Mucosa of rectum (tissue), 2 donors: ENCODE results near the gene ACOXL.

Experiments
- H3K27ac ChIP-seq, 2 donors: one replicate each; pipeline ENCODE4 v1.7.0; 2013; ENCODE audit warnings: inconsistent platforms in 2 of 2, low read depth in 2 of 2, low read length in 2 of 2
- H3K27me3 ChIP-seq, 2 donors: one replicate each; pipeline ENCODE4 v1.7.0; 2013; ENCODE audit warnings: low read length in 2 of 2; ENCODE audit not compliant: control insufficient read depth in 2 of 2, insufficient read depth in 2 of 2
- H3K36me3 ChIP-seq, 2 donors: one replicate each; pipeline ENCODE4 v1.7.0; 2013; ENCODE audit warnings: low read length in 2 of 2; ENCODE audit not compliant: control insufficient read depth in 2 of 2, insufficient read depth in 2 of 2
- H3K4me1 ChIP-seq, 2 donors: one replicate each; pipeline ENCODE4 v1.7.0; 2013; ENCODE audit warnings: low read length in 2 of 2, mild to moderate bottlenecking in 1 of 2; ENCODE audit not compliant: control insufficient read depth in 2 of 2, insufficient read depth in 2 of 2
- H3K4me3 ChIP-seq, 2 donors: one replicate each; pipeline ENCODE4 v1.7.0; 2013; ENCODE audit warnings: low read length in 2 of 2
- H3K9ac ChIP-seq, 2 donors: one replicate each; pipeline ENCODE4 v1.7.0; 2013; ENCODE audit warnings: low read length in 2 of 2, low read depth in 1 of 2, mild to moderate bottlenecking in 1 of 2
- H3K9me3 ChIP-seq, 2 donors: one replicate each; pipeline ENCODE4 v1.7.0; 2013; ENCODE audit warnings: low read length in 2 of 2; ENCODE audit not compliant: control insufficient read depth in 2 of 2
- donor health status: healthy.
- donor health status: Normal muscosa, but diverticular disease.

The ACOXL gene

GRCh38 chr2:111159641-111160040 is 427.3 kb downstream of the ACOXL start:
- Histone ChIP-seq H3K9me3 (no peaks in the 10 kb centered on the region), H3K27me3 (no peaks in the 10 kb centered on the region), H3K4me1 (peaks cover 3 to 9% of the 10 kb centered on the region in 2 donors), H3K4me3 (no peak overlapping the region), H3K9ac (no peak overlapping the region), H3K36me3 (peaks cover 26 to 35% of the 10 kb centered on the region in 2 donors), H3K27ac (no peak overlapping the region)

DNA sequence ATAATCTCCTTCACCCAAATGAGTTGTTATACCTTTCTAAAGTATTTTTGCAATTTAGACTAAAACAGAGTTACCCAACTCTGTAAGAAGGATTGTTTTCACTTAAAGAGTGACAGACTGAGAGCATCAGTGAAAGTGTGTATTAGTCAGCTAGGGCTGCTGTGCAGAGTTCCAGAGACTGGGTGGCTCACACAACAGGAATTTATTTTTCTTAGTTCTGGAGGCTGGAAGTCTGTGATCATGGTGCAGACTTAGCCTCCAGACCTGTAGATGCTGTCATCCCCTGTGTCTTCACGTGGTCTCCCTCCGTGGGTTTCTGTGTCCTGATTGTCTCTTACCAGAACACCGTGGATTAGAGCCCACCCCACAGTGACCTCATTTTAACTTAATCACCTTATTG is 428.4 kb downstream of the ACOXL start:
- Histone ChIP-seq H3K9ac (no peak overlapping the region), H3K36me3 (peaks cover 29 to 35% of the 10 kb centered on the region in 2 donors), H3K4me3 (no peak overlapping the region), H3K9me3 (no peaks in the 10 kb centered on the region), H3K27ac (no peak overlapping the region), H3K4me1 (peaks cover 3 to 9% of the 10 kb centered on the region in 2 donors), H3K27me3 (no peaks in the 10 kb centered on the region)

DNA sequence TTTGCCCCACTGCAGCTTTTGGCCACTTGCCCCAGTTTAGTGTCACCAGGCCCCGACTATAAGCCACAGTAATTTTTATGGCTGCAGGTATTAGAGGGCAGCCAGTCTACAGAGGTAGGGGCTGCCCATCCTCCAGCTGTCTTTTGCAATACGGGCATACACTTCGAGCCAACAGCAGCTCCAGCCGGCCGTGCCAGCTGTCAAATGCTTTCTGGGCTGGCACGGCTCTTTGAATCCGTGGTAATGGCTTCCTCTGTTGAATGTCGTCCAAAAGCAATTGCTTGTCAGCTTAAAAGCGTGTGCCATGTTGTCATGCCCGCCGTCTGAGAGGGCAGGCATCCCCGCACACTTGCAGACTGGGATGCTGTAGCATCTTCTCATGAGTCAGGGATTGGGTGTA is 429.6 kb downstream of the ACOXL start:
- H3K4me3 ChIP-seq: no peak overlapping the region
- H3K9ac ChIP-seq: no peak overlapping the region
- no peaks in the 10 kb centered on the region for H3K9me3 ChIP-seq
- H3K27me3 ChIP-seq: no peaks in the 10 kb centered on the region
- peaks cover 30% of the 10 kb centered on the region in 2 donors for H3K36me3 ChIP-seq
- no peak overlapping the region for H3K27ac ChIP-seq
- peaks cover 3 to 9% of the 10 kb centered on the region in 2 donors for H3K4me1 ChIP-seq

DNA sequence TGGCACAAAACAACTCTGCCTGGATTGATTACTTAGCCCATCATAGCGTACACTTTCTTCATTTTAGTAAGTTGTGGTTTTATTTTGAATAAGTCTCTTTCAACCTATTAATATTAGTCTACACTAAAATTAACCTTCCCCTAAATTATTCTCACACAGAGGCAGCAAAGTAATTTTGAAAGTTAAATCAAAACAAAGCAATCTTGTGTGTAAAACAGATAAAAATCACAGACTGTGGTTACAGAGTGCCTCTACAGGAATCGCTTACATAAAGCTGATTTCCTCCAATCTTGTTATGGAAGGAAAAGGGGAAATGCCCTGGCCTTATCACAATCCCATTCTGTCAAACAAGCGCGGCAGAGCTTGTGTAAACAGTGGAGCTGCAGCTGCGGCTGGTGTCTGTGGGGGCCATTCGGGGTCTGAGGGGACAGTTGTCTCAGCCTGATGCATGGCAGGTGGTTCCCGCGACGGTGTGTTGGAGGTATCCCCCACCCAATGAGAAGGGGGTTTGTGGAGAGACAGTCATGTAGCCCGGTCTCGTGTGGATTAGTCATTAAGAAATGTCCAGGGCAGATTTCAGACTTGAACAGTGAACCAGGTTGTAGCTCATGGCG is 430.5 kb downstream of the ACOXL start:
- Histone ChIP-seq H3K4me1 (peaks cover 3 to 10% of the 10 kb centered on the region in 2 donors), H3K27ac (no peak overlapping the region)

GRCh38 chr2:111164078-111164477 is 431.7 kb downstream of the ACOXL start:
- H3K36me3 ChIP-seq: peaks cover 17 to 27% of the 10 kb centered on the region in 2 donors
- H3K9me3 ChIP-seq: no peaks in the 10 kb centered on the region

More for the DNA sequence above, 430.5 kb downstream of the ACOXL start:
- peaks cover 24 to 32% of the 10 kb centered on the region in 2 donors for H3K36me3 ChIP-seq
- H3K9ac ChIP-seq: no peak overlapping the region
- H3K9me3 ChIP-seq: no peaks in the 10 kb centered on the region
- no peak overlapping the region for H3K4me3 ChIP-seq
- H3K27me3 ChIP-seq: no peaks in the 10 kb centered on the region

DNA sequence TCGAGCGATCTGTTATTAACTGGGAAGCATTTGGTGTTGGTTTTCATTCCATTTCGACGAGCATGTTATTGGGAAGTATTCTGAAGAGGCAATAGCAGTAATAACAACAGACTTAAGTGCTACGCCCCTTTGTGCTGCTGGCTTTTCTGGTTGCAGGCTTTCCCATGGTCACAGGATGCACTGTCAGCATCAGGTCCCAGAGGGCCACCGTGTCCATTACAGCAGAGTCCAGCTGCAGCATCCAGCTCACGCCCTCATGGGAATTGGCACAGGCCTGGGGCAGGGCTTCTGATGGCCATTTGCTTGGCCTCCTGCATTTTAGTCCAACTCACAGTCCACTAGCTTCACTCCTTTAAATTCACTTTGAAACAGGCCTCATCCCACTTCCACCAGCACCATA is 432.7 kb downstream of the ACOXL start:
- Histone ChIP-seq H3K9me3 (no peaks in the 10 kb centered on the region), H3K27me3 (no peaks in the 10 kb centered on the region), H3K27ac (no peak overlapping the region), H3K9ac (no peak overlapping the region), H3K36me3 (peaks cover 13 to 26% of the 10 kb centered on the region in 2 donors), H3K4me3 (no peak overlapping the region), H3K4me1 (peaks cover 0 to 18% of the 10 kb centered on the region in 2 donors)

More at GRCh38 chr2:111164078-111164477, 431.7 kb downstream of the ACOXL start:
- Histone ChIP-seq H3K27ac (no peak overlapping the region), H3K4me3 (no peak overlapping the region), H3K9ac (no peak overlapping the region), H3K27me3 (no peaks in the 10 kb centered on the region), H3K4me1 (peaks cover 0 to 18% of the 10 kb centered on the region in 2 donors)

DNA sequence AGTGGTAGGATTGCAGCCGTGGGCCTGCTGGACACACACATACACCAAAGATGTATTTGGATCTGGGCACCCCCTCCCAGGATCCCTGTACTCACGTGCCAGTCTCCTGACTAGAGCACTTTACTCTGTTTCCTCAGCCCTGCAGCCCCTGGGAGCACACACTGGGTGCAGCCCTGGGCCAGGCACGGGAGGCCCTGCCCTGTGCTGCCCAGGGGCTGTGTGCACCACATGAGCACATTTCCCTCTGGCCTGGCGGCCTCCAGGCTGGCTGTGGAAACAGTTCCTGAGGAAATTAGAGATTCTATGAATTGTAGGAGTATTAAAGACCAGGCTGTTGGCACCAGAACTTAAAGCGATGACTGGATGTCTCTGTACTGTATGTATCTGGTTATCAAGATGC is 433.7 kb downstream of the ACOXL start:
- Histone ChIP-seq H3K4me1 (peaks cover 0 to 18% of the 10 kb centered on the region in 2 donors), H3K27ac (no peak overlapping the region), H3K9ac (no peak overlapping the region), H3K27me3 (no peaks in the 10 kb centered on the region), H3K9me3 (no peaks in the 10 kb centered on the region), H3K4me3 (no peak overlapping the region), H3K36me3 (peaks cover 13 to 23% of the 10 kb centered on the region in 2 donors)

- H3K4me3 ChIP-seq: no peak overlapping the region
- peaks cover 13 to 23% of the 10 kb centered on the region in 2 donors for H3K36me3 ChIP-seq
- H3K9ac ChIP-seq: no peak overlapping the region
- no peak overlapping the region for H3K27ac ChIP-seq
- peaks cover 0 to 18% of the 10 kb centered on the region in 2 donors for H3K4me1 ChIP-seq
- H3K27me3 ChIP-seq: no peaks in the 10 kb centered on the region
- no peaks in the 10 kb centered on the region for H3K9me3 ChIP-seq
Measured at GRCh38 chr2:111167076-111167862, 434.9 kb downstream of the ACOXL start.

GRCh38 chr2:111167863-111168162 is 435.4 kb downstream of the ACOXL start:
- Histone ChIP-seq H3K27ac (no peak overlapping the region), H3K4me3 (no peak overlapping the region), H3K9me3 (no peaks in the 10 kb centered on the region), H3K4me1 (peaks cover 0 to 13% of the 10 kb centered on the region in 2 donors), H3K9ac (no peak overlapping the region), H3K36me3 (peaks cover 13 to 23% of the 10 kb centered on the region in 2 donors), H3K27me3 (no peaks in the 10 kb centered on the region)
